HG02970 (cell line): ENCODE measurements around the gene RUNX2.

Source experiments
- ATAC-seq: cut with Tn5 transposase; IDR thresholded peaks from one replicate; pipeline ENCODE4 v1.9.1; 2021; ENCODE audit warnings: mild to moderate bottlenecking, moderate library complexity, moderate number of reproducible peaks; ENCODE audit not compliant: unreplicated experiment, low FRiP score

Gene RUNX2

DNA sequence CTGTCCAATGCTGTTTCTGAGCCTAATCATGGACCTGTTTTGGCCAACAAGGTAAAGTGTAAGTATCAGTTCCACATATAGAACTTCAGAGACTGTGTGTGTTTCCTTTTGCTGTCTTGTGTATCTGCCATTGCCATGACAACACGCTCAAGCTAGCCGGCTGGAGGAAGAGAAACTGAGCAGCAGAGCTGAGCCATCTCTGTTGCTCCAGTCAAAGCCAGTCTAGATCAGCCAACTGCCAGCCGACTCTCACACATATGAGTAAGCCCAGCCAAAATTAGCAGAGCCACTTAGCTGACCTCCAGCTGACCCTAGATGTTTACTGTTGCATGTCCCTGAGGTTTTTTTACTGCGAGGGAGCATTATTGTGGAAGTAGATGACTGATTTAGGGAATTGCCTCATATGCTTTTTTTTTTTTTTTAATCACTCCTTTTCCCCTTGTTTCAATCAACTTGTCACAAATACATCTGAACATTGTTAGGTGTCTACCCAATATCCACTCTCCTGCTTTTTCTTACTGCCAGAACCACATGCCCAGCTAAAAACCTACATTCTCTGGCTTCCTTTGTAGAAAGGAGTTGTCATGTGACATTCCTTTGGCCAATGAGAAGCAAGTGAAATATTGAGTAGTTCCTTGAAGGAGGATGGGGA is 353.9 kb downstream of the RUNX2 start:
- peak; percentile 92 for ATAC-seq

- ATAC-seq, result no peak
Observed at GRCh38 chr6:45684476-45684875, 356.3 kb downstream of the RUNX2 start.

DNA sequence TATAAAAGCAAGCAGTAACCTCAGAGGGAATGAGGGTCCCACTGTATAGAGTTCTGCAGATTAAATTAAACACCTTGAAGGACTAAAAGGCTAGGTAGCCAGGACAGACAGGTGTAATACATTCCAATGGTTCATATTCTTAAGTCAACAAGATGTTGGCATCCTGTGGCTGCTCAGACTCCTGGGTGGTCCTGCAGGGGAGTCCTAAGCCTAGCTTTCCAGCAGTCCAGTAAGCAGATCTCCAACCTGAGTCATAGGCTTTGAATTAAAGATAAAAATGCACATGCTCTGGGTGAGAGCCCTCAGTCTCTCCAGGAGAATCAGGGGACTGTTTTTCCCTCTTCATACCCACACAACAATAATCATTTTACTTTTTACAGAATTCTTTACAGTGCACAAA is 356.9 kb downstream of the RUNX2 start:
- no peak for ATAC-seq

GRCh38 chr6:45686841-45687569 is 358.9 kb downstream of the RUNX2 start:
- ATAC-seq, result no peak

DNA sequence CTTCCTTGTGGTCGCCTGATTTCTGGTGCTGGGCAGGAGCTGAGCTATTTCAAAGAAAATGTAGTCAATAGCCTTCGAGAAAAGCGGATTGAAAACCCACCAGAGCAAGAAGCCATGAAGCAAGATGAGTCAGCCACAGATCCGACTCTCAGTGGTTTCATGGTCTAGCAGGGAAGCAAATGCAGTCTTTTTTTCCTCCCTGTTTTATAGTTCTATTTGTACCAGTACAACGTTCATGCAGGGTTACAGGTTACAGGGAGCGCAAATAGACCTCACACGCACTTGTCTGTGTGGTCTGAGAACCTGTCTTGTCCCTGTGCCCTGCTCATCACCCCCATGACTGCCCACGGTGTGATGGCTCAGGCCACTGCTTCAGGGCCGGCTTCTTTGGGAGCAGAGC is 359.4 kb downstream of the RUNX2 start:
- peak; percentile 76 for ATAC-seq

DNA sequence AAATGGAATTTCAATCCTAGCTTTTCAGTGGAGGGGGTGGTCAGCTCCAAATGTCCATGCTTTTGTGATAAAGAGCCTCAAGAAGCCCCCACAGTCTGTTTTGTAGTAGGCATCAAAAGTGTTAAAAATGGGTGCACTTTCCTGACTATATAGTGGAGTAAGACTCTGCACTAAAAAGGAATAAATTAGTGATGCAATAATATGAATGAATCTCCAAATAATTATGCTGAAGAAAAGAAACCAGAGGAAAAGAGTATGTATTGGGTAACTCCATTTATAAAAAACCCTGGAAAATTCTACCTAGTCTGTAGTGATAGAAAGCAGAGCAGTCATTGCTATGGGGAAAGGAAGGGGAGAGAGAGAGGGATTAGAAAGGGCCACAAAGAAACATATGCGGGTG is 360.1 kb downstream of the RUNX2 start:
- ATAC-seq, result no peak

GRCh38 chr6:45689926-45690615 is 361.9 kb downstream of the RUNX2 start:
- no peak for ATAC-seq

DNA sequence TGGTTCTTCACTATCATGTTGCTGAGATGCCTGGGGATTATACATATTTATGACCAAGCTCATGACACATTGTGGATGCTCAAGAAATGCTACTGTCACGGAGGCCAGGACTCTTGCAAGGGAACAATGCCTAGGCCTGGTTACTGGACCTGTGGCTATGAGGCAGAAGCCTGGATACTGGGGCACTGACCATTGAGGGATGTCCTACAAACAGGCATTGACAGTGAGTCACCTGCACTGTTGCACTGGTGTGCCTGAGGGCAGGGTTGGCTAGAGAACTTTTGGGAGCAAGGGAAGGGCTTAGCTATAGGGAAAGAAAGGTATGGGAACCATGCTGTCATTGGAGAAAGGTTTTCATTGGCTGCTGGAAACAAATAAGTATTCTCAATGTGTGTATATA is 362.7 kb downstream of the RUNX2 start:
- no peak for ATAC-seq

DNA sequence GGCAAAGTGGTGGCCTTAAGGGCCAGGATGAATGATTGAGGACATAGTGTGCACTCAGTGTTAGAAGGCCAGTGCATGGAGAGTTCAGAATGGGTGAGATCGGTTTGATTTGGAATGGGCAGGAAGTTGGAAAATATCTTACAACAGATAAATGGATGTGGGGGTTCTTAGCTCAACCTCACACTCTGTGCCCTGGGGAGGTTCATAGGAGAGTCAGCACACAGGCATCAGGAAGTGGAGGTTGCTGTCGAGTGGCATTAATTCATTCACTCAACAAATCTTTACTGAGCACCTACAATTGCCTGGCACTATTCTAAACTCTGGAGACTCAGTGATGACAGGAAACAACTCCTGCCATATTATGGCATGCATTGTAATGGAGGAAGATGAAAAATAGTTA is 363.3 kb downstream of the RUNX2 start:
- ATAC-seq, result no peak

GRCh38 chr6:45692021-45692420 is 363.9 kb downstream of the RUNX2 start:
- ATAC-seq, result no peak

GRCh38 chr6:45696738-45697137 is 368.6 kb downstream of the RUNX2 start:
- no peak for ATAC-seq

GRCh38 chr6:45697605-45698004 is 369.5 kb downstream of the RUNX2 start:
- ATAC-seq, result no peak

- no peak for ATAC-seq
Observed at GRCh38 chr6:45698046-45698445, 369.9 kb downstream of the RUNX2 start.

- no peak for ATAC-seq
Observed at GRCh38 chr6:45699663-45700062, 371.5 kb downstream of the RUNX2 start.

GRCh38 chr6:45702849-45703739 is 375.0 kb downstream of the RUNX2 start:
- no peak for ATAC-seq

DNA sequence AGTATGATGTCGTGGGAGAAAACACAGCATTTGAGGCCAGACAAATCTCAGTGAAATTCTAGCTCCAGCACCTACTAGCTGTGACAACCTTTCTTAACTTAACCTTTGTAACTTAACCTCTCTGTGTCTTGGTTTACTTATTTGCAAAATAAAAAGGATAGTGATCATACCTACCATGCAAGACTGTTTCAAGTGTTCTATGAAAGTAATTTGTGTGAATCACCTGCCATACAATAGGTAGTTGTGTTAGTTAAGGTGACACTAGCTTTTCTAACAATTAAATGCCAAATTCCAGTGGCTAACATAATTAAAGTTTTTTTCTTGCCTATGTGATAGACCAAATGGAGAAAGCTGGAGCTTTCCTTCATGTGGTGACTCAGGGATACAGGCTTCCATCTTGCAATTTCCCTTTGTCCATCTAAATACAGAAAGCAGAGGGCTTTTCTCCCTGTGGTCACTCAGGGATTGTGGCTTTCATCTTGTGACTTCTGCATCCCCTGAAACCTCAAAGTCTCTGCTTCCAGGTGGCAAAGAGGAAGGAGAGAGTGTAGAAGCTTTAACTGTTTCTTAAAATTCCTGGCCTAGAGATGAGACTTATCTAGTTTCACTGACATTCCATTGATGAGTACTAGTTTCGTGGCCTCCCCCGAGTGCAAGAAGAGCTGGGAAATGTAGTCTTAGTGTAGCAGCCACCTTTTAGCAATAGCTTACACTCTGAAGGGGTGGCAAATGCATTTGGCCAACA is 376.1 kb downstream of the RUNX2 start:
- ATAC-seq, result no peak

- no peak for ATAC-seq
Observed at GRCh38 chr6:45705137-45705855, 377.2 kb downstream of the RUNX2 start.

DNA sequence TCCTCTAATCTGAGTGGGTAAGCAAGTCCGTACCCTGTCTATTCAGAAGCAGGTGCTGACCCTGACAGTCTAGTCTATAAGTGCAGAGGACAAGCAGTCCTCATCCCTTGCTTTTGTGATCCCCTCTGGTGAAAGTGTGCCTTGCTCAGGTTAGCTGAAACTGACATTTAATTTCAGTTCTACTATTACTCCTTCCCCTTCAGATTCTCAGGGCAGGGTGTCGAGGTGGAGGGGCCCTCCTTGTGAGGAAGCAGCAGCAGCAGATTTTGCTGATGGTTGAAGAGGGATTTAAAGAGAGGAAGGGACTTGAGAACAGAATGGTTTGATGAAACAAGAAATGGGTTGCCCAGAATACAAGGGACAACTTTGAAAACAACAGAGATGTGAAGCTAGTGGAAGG is 378.2 kb downstream of the RUNX2 start:
- ATAC-seq, result no peak

- no peak for ATAC-seq
Observed at GRCh38 chr6:45707176-45707575, 379.0 kb downstream of the RUNX2 start.
